Liver (tissue), 9 donors: ENCODE data around the gene PSMB9. TPM values are rescaled to one million over a fixed set of nuclear protein-coding genes. Genes with fewer than 3 reads are reported as not detected.

Experiments
- DNase-seq: peaks from one replicate; pipeline ENCODE4 v3.0.0-alpha.2; 2017; ENCODE audit warnings: low spot score
- H3K27ac ChIP-seq, 2 donors: one replicate each; pipeline ENCODE4 v1.7.0; 2013; ENCODE audit warnings: inconsistent platforms in 2 of 2, low read length in 2 of 2, control low read depth in 1 of 2, low read depth in 1 of 2, mild to moderate bottlenecking in 1 of 2
- H3K27me3 ChIP-seq, 4 donors: one replicate each; pipeline versions ENCODE4 v1.6.1 to v1.7.0; 2013; ENCODE audit warnings: low read length in 3 of 4, inconsistent platforms in 1 of 4, mild to moderate bottlenecking in 1 of 4, moderate library complexity in 1 of 4; ENCODE audit not compliant: control insufficient read depth in 4 of 4, insufficient read depth in 4 of 4
- H3K36me3 ChIP-seq, 4 donors: one replicate each; pipeline versions ENCODE4 v1.6.1 to v1.7.0; 2013; ENCODE audit warnings: low read length in 3 of 4, mild to moderate bottlenecking in 3 of 4, low read depth in 1 of 4, moderate library complexity in 1 of 4; ENCODE audit not compliant: control insufficient read depth in 4 of 4, insufficient read depth in 3 of 4
- H3K4me1 ChIP-seq, 4 donors: one replicate each; pipeline versions ENCODE4 v1.6.1 to v1.7.0; 2013; ENCODE audit warnings: low read length in 3 of 4, mild to moderate bottlenecking in 3 of 4, moderate library complexity in 1 of 4; ENCODE audit not compliant: control insufficient read depth in 4 of 4, insufficient read depth in 4 of 4
- H3K4me3 ChIP-seq, 3 donors: one replicate each; pipeline versions ENCODE4 v1.6.1 to v1.7.0; 2013; ENCODE audit warnings: low read length in 3 of 3, control low read depth in 1 of 3, low read depth in 1 of 3, mild to moderate bottlenecking in 1 of 3
- H3K9ac ChIP-seq, 2 donors: one replicate each; pipeline ENCODE4 v1.7.0; 2013; ENCODE audit warnings: low read length in 2 of 2, mild to moderate bottlenecking in 2 of 2, moderate library complexity in 2 of 2, control low read depth in 1 of 2, low read depth in 1 of 2
- H3K9me3 ChIP-seq, 4 donors: one replicate each; pipeline versions ENCODE4 v1.6.1 to v1.7.0; 2013; ENCODE audit warnings: low read length in 3 of 4; ENCODE audit not compliant: control insufficient read depth in 4 of 4
- EGR1 ChIP-seq, 2 donors: IDR thresholded peaks; 2 replicates each; pipeline ENCODE4 v1.6.1; 2016 to 2018; ENCODE audit warnings: antibody characterized with exemption in 2 of 2, low read depth in 2 of 2
- FOXA1 ChIP-seq: IDR thresholded peaks from 2 replicates; pipeline ENCODE4 v1.6.1; 2016; ENCODE audit warnings: antibody characterized with exemption
- FOXA2 ChIP-seq: IDR thresholded peaks from 2 replicates; pipeline ENCODE4 v1.6.1; 2016; ENCODE audit warnings: antibody characterized with exemption
- HNF4A ChIP-seq, 2 donors: conservative IDR thresholded peaks; 2 replicates each; pipeline ENCODE4 v1.6.1; 2016; ENCODE audit warnings: antibody characterized with exemption in 2 of 2, mild to moderate bottlenecking in 2 of 2
- HNF4G ChIP-seq: IDR thresholded peaks from 2 replicates; pipeline ENCODE4 v1.6.1; 2016; ENCODE audit warnings: antibody characterized with exemption
- JUND ChIP-seq, 2 donors: IDR thresholded peaks; 2 replicates each; pipeline ENCODE4 v1.6.1; 2016; ENCODE audit warnings: antibody characterized with exemption in 2 of 2
- NR2F2 ChIP-seq: IDR thresholded peaks from 2 replicates; pipeline ENCODE4 v1.6.1; 2016; ENCODE audit warnings: antibody characterized with exemption
- RXRA ChIP-seq, 2 donors: IDR thresholded peaks; 2 replicates each; pipeline ENCODE4 v1.6.1; 2017 to 2018; ENCODE audit warnings: antibody characterized with exemption in 2 of 2, mild to moderate bottlenecking in 1 of 2
- SP1 ChIP-seq: IDR thresholded peaks from 2 replicates; pipeline ENCODE4 v1.6.1; 2018; ENCODE audit warnings: antibody characterized with exemption, mild to moderate bottlenecking
- TAF1 ChIP-seq: conservative IDR thresholded peaks from 2 replicates; pipeline ENCODE4 v1.6.1; 2016; ENCODE audit warnings: antibody characterized with exemption, mild to moderate bottlenecking
- WGBS: extraction: QIAGEN DNeasy Blood & Tissue Kit; methylation state at CpG from one replicate; pipeline ENCODE4 v1.1.7; 2013; 5-methylcytosine and 5-hydroxymethylcytosine counted together
- polyA plus RNA-seq, 2 donors: library from polyadenylated mRNA; stranded (reverse) in 1 of 2; unstranded in 1 of 2; fragments of 200-250 nt in 1 of 2; fragments of >200 nt in 1 of 2; fragmentation: Nextera tagmentation in 1 of 2; extraction: Ambion mirVana in 1 of 2; gene quantifications; one replicate each; pipeline versions ENCODE4 v1.2.1 to v1.2.3, GENCODE V29; 2013 to 2015
- total RNA-seq, 2 donors: library from RNA; depleted of rRNA; stranded (reverse); fragments of >200 nt; gene quantifications; one replicate each; pipeline ENCODE4 v1.2.3, GENCODE V29; 2014
- TF ChIP-seq, protein P1 (sequence below): IDR thresholded peaks from 2 replicates; pipeline ENCODE4 v1.6.1; 2016; ENCODE audit warnings: antibody characterized with exemption
- TF ChIP-seq, protein P2 (sequence below): IDR thresholded peaks from 2 replicates; pipeline ENCODE4 v1.6.1; 2016; ENCODE audit warnings: antibody characterized with exemption, mild to moderate bottlenecking
- TF ChIP-seq, protein P3 (sequence below): fragments of 150-350 bp; IDR thresholded peaks from 2 replicates; pipeline ENCODE4 v1.5.1; 2017; ENCODE audit warnings: improper control_type of control experiment, low read depth, low read length; ENCODE audit not compliant: missing input control
- TF ChIP-seq, protein P4 (sequence below): IDR thresholded peaks from 2 replicates; pipeline ENCODE4 v1.6.1; 2016; ENCODE audit warnings: antibody characterized with exemption
- donor health status: healthy.
- donor health status: healthy.
- donor health status: healthy.
- donor health status: healthy.
- donor health status: healthy.

Gene PSMB9
- total and polyA plus RNA-seq, 4 donors, result 11.7 to 31.6 (median 20.2) TPM

DNA sequence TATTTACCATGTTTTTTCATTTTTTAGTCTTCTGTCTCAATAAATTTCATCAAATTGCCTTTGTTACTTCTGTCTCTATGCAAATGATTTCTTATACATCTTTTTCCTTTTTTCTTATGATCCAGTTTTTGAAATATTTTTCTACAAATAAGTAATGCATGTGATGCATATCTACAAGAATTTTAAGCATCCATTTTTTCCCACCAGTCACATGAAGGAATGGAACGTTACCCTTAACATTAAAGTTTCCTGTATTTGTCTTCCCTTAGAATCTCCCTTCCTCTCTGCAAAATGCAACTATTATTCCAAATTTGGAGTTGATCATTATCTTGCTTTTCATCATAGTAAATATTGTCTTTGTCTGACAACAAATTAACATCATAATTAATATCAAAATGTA lies 35.5 kb downstream of the PSMB9 start:
- Histone ChIP-seq H3K27ac (no peak overlapping the region), H3K9me3 (no peaks in the 10 kb centered on the region), H3K9ac (no peak overlapping the region), H3K4me1 (peaks cover 0 to 6% (median 5%) of the 10 kb centered on the region in 4 donors), H3K4me3 (no peak overlapping the region), H3K27me3 (no peaks in the 10 kb centered on the region), H3K36me3 (no peaks in the 10 kb centered on the region)
- no peak for DNase-seq
- TF ChIP-seq, protein P1, sequence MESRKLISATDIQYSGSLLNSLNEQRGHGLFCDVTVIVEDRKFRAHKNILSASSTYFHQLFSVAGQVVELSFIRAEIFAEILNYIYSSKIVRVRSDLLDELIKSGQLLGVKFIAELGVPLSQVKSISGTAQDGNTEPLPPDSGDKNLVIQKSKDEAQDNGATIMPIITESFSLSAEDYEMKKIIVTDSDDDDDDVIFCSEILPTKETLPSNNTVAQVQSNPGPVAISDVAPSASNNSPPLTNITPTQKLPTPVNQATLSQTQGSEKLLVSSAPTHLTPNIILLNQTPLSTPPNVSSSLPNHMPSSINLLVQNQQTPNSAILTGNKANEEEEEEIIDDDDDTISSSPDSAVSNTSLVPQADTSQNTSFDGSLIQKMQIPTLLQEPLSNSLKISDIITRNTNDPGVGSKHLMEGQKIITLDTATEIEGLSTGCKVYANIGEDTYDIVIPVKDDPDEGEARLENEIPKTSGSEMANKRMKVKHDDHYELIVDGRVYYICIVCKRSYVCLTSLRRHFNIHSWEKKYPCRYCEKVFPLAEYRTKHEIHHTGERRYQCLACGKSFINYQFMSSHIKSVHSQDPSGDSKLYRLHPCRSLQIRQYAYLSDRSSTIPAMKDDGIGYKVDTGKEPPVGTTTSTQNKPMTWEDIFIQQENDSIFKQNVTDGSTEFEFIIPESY, result no peak
- TF ChIP-seq EGR1 (IDR thresholded peaks at IDR 0.05; ENCODE audit: low read depth in 2 of 2), result no peak
- no peak for TF ChIP-seq HNF4G
- no peak for TF ChIP-seq NR2F2
- 37% methylated on average over 1 of the region's 1 CpG for WGBS

DNA sequence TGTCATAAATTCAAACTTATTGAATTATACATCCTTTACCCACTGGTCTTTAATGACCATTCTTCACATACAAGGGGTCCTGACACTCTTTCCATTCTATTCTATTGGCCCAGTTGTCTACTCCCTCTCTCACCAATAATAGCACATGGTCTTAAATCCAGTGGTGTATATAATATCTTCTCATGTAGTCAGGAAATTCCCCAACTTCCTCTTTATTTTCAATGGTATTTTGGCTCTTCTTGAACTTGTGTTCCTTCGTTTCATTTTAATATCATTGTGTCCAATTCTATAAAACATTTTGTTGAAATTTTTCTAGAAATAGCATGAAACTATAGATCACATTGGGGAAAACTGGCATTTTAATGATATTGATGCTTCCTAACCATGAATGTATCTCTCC lies 36.8 kb downstream of the PSMB9 start:
- H3K27ac ChIP-seq, result no peak overlapping the region
- DNase-seq, result no peak
- H3K27me3 ChIP-seq, result no peaks in the 10 kb centered on the region
- no peak for TF ChIP-seq FOXA2
- TF ChIP-seq TAF1, result no peak
- TF ChIP-seq SP1, result no peak
- TF ChIP-seq, protein P2, sequence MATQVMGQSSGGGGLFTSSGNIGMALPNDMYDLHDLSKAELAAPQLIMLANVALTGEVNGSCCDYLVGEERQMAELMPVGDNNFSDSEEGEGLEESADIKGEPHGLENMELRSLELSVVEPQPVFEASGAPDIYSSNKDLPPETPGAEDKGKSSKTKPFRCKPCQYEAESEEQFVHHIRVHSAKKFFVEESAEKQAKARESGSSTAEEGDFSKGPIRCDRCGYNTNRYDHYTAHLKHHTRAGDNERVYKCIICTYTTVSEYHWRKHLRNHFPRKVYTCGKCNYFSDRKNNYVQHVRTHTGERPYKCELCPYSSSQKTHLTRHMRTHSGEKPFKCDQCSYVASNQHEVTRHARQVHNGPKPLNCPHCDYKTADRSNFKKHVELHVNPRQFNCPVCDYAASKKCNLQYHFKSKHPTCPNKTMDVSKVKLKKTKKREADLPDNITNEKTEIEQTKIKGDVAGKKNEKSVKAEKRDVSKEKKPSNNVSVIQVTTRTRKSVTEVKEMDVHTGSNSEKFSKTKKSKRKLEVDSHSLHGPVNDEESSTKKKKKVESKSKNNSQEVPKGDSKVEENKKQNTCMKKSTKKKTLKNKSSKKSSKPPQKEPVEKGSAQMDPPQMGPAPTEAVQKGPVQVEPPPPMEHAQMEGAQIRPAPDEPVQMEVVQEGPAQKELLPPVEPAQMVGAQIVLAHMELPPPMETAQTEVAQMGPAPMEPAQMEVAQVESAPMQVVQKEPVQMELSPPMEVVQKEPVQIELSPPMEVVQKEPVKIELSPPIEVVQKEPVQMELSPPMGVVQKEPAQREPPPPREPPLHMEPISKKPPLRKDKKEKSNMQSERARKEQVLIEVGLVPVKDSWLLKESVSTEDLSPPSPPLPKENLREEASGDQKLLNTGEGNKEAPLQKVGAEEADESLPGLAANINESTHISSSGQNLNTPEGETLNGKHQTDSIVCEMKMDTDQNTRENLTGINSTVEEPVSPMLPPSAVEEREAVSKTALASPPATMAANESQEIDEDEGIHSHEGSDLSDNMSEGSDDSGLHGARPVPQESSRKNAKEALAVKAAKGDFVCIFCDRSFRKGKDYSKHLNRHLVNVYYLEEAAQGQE, result no peak
- TF ChIP-seq, protein P3, sequence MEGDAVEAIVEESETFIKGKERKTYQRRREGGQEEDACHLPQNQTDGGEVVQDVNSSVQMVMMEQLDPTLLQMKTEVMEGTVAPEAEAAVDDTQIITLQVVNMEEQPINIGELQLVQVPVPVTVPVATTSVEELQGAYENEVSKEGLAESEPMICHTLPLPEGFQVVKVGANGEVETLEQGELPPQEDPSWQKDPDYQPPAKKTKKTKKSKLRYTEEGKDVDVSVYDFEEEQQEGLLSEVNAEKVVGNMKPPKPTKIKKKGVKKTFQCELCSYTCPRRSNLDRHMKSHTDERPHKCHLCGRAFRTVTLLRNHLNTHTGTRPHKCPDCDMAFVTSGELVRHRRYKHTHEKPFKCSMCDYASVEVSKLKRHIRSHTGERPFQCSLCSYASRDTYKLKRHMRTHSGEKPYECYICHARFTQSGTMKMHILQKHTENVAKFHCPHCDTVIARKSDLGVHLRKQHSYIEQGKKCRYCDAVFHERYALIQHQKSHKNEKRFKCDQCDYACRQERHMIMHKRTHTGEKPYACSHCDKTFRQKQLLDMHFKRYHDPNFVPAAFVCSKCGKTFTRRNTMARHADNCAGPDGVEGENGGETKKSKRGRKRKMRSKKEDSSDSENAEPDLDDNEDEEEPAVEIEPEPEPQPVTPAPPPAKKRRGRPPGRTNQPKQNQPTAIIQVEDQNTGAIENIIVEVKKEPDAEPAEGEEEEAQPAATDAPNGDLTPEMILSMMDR, result no peak
- TF ChIP-seq JUND (IDR thresholded peaks at IDR 0.05), result no peak
- TF ChIP-seq, protein P4, sequence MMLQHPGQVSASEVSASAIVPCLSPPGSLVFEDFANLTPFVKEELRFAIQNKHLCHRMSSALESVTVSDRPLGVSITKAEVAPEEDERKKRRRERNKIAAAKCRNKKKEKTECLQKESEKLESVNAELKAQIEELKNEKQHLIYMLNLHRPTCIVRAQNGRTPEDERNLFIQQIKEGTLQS, result no peak
- no peak for TF ChIP-seq RXRA (IDR thresholded peaks at IDR 0.05)
- no peak for TF ChIP-seq EGR1 (IDR thresholded peaks at IDR 0.05; ENCODE audit: low read depth in 2 of 2)
- no peak for TF ChIP-seq HNF4A (conservative IDR thresholded peaks at IDR 0.05)
- no peak for TF ChIP-seq HNF4G
- TF ChIP-seq FOXA1, result no peak
- H3K36me3 ChIP-seq, result no peaks in the 10 kb centered on the region
- H3K4me3 ChIP-seq, result no peak overlapping the region
- WGBS, result 53% methylated on average over 1 of the region's 1 CpG
- no peaks in the 10 kb centered on the region for H3K9me3 ChIP-seq
- no peak overlapping the region for H3K9ac ChIP-seq
- peaks cover 0 to 15% (median 12%) of the 10 kb centered on the region in 4 donors for H3K4me1 ChIP-seq
